Renal cortex interstitium (tissue), 11 donors: ENCODE data around the gene RXRA. TPM values are rescaled to one million over a fixed set of nuclear protein-coding genes. Genes with fewer than 3 reads are reported as not detected.
"Not testable (repeated sequence)": the region's sequence is repeated elsewhere in the genome, so short reads cannot be mapped to it uniquely, and the experiment has no call there.

Source experiments
- DNase-seq, 11 donors: peaks; one replicate each; pipeline ENCODE4 v3.0.0-alpha.2; 2013; ENCODE audit warnings: low read depth in 9 of 11, low spot score in 4 of 11; ENCODE audit errors: extremely low read depth in 1 of 11
- polyA plus RNA-seq, 3 donors: library from polyadenylated mRNA; unstranded; fragments of 120-200 nt; gene quantifications; one replicate each; pipeline ENCODE4 v1.2.1, GENCODE V29; 2013; ENCODE audit not compliant: insufficient read length in 3 of 3

The RXRA gene
- polyA plus RNA-seq, 3 donors, result 33.5 to 51.7 (median 44.8) TPM

DNA sequence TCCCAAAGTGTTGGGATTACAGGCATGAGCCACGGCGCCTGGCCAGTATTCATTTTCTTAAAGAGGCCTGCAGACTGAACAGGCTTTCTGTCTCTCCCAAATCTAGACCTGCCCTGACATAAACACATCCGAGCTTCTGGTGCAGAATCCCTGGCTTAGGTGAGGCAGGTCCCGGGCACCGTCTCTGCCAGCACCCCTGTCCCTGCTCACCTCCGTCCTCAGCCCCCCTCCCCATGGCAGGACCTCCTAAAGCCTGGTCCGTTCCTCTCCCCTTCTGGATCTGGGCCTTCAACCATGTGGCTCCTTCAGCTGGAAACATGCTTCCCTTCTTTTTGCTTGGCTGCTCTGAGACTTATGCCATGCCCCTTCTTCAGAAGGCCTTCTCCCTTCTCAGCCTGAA is 22.7 kb upstream of the RXRA start:
- no peak for DNase-seq

DNA sequence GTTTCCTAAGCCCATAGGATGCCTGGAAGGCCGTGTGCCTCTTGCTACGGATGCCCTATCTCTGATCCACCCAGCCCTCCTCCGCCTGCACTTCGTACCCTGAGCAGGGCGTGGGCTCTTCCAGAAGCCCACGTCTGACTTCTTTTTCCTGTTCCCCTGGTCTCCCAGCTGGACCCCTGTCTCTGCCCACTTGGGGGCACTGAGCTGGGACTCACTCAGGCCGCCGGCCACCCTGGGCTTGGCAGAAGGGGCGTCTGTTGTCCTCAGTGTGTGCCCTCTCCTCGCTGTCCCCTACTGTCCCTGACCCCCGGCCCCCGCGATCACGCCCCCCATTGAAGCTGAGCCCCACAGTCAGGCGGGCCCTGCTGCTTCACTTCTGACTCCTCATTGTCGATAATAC is 22.0 kb upstream of the RXRA start:
- no peak for DNase-seq

DNA sequence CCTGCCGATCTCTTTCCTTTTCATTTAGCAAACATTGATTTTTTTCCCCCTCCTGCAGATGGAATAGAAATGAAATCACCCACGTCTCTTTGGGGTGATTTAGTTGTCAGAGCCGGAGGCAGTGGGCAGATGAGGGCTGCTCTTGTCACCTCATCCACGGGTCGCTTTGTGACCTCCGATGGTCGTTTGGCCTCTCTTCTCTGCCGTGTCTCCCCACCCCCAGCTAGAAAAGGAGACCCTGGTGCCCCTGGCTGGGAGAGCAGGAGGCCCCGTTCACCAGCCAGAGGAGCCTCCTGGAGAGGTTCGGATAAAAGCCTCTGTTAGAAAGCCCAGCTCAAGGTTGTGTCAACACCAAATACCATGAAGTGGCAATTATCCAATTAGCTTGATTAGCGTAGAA is 21.6 kb upstream of the RXRA start:
- DNase-seq, result no peak

DNA sequence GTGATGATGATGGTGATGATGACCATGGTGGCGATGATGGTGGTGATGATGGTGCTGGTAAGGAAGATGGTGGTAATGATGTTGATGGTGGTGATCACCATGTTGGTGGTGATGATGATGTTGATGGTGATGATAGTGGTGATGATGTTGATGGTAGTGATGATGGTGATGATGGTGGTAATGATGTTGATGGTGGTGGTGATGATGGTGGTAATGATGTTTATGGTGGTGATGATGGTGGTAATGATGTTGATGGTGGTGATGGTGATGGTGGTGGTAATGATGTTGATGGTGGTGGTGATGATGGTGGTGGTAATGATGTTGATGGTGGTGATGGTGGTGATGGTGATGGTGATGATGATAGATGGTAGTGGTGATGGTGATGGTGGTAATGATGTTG is 20.7 kb upstream of the RXRA start:
- no peak for DNase-seq

DNA sequence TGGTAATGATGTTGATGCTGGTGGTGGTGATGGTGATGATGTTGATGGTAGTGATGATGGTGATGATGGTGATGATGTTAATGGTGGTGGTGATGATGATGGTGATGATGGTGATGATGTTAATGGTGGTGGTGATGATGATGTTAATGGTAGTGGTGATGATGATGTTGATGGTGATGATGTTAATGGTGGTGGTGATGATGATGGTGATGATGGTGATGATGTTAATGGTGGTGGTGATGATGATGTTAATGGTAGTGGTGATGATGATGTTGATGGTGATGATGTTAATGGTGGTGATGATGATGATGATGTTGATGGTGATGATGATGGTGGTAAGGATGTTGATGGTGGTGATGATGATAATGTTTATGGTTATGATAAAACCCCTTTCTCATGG is 20.2 kb upstream of the RXRA start:
- DNase-seq, result not testable (repeated sequence)

DNA sequence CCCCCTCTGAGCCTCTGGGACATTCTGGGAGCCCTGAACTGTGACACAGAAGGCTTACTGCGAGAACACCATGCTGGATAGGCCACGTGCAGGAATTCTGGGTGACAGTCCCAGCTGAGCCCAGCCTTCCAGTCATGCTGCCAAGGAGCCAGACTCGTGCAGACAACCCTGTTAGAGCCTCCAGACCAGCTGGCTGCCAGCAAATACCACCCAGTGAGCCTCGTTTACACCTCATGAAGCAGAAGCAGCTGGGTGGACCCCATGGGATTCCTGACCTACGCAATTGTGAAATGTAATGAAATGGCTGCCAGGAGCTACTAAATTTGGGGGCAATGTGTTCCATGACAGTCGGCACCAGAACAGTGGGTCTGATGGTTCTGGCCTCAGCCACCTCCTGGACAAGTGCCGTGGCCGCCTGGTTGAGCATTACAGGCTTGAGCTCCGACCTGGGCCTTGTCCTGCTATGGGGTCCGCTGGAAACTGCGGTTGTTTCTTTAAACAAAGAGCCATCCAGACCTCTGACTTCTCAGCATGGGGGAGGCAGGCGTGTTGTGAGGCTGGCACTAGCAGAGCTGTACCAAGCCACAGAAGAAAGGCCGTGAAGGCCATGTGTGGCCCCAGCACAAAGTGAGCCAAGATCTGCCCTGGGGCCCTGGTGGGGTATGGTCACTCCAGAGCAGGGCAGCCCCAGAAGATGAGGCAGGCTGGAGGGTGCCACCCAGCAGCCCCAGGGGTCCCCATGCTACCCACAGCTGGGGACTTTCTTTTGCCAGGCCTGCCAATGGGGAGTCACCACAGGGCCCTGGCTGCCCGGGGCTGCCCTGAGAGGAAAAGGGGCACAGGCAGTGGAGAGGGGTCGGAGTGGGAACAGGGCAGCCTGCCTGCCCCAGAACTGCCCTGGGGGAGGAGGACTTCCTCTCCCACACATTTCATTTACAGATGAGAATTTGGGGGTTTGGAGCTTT is 19.3 kb upstream of the RXRA start:
- DNase-seq, result no peak

DNA sequence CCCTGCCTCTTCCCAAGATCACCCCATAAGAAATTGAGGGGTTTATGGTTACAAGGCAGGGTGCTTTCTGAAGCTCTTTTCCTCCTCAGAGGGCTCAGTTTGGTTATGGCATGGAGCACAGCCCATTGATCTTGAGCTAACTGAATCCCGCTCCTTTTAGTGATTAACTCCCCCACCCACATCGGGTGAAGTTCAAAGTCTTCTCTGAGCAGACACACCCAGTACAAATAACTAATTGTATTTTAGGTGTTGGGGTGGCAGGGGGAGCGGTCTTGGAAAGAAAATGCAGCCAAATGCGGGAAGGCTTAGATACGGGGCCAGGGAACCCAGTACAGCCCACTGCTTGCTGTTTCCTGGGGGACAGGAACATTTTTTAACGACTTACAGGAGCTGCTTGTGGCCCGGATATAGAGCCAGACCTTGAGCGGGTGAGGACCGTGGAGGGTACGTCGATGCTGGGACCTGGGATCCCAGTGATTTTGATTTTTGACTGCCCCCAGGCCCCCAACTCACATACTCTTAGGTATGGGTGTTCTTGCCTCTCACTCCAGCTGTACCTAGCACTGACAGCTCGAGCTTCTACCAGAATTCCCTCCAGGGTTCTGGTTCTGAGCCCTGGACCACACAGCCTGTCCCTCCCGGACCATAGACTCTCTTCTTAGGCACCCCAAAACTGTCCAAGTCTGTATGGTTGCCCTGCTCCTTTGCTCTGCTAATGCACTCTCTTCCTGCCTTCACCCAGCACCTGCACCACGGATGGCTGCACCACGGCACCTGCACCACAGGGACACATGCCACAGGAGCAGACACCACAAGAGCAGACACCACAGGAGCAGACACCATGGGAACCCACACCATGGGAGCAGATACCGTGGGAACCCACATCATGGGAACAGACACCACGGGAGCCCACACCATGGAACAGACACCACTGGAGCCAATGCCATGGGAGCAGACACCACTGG is 18.3 kb upstream of the RXRA start:
- DNase-seq, result no peak

DNA sequence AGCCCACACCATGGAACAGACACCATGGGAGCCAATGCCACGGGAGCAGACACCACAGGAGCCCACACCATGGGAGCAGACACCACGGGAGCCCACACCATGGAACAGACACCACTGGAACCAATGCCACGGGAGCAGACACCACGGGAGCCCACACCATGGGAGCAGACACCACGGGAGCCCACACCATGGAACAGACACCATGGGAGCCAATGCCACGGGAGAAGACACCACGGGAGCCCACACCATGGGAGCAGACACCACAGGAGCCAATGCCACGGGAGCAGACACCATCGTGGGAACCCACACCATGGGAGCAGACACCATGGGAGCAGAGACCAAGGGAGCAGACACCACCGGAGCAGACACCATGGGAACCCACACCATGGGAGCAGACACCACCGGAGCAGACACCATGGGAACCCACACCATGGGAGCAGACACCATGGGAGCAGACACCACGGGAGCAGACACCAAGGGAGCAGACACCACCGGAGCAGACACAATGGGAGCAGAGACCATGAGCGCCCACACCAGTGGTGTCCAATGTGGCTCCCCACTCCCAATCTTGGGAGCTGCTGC is 17.5 kb upstream of the RXRA start:
- DNase-seq, result not testable (repeated sequence)

DNA sequence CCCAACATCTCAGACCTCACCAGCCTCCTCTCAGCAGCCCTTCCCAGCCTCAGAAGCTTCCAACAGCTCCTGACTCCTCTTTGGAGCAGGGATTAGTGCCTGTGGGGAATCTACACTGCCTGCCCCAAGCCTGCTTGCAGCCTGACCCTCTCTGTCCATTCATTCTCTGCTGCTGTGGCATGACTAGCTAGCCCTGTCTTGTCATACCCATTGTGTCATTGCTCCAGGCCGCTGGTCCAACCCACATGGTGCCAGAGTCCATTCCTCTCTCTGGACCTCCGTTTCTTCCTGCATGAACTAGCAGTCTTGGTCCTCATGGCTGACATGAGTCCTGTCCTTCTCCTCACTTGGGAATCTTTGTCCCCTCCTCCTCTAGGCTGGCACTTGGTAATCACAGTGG is 12.8 kb upstream of the RXRA start:
- DNase-seq, result no peak

DNA sequence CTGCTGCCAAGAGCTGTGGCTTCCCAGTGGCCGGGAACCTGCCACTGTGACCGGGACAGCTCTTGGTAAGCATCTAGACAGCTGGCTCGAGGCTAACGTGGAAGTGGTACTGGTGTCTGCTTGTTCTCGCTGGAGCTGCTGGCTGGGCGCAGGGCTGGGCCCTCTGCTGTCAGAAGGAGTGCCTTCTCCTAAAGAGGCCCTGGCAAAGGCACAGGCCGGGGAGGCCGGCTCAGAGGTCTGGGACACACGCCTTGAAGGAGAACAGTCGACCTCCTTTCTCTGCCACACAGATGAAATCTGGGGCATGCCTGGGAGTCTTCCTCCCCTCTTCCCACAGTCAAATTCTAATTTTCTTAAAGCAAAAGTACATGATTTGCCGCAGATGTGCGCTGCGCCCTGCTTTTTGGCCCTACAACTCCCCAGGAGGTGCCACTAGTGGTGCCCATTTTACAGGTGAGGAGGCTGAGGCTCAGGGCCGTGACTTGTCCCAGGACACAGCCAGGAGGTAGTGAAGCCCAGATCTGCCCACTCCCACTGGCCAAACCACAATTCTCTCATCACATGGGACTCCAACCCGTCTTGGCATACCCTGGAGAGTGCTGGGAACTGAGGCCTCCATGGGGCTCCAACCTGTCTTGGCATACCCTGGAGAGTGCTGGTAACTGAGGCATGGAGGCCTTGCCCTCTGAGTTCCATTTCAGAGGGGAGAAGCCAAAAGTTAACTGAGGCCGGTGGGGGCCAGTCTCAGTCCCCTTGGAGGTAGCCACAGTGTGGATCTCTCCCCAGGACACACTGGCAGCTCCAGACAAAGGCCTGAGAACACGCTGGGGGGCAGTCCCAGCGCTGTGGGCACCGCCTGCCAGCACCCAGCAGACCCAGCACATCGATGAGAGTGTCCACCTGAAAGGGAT is 12.0 kb upstream of the RXRA start:
- DNase-seq, result no peak

DNA sequence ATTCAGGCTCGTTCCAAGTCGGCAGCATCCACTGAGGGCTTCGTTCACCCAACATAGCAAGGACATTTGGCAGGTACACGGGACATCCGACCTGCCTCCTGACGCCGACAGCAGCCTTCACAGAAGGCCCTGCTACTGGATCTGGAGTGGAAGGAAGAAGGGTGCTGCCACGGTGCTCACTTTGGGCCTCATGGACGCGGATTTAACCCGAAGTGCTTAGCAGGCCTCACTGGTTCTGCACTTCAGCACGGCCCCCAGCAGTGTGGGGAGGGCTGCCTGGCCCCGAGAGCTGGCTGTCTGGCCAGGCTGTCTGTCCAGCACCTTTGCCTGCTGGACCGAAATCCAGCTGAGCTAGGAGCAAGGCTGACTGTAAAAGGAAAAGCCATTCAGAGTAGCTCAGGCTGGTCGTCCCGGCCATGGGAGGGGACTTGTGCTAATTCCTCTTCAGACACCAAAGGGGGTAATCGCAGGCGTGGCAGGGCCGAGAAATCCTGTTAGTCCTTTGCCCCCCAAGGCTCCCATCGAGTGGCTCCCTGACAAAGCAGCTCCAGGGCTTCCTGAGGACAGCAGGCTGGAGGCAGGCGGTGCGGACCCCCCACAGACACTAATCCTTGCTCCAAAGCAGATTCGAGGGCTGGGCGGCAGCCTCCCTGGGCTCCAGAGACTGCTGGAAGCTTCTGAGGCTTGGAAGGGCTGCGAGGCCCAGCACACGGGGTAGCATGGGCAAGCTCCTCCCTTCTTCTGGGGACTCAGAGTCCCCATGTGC is 11.1 kb upstream of the RXRA start:
- no peak for DNase-seq

DNA sequence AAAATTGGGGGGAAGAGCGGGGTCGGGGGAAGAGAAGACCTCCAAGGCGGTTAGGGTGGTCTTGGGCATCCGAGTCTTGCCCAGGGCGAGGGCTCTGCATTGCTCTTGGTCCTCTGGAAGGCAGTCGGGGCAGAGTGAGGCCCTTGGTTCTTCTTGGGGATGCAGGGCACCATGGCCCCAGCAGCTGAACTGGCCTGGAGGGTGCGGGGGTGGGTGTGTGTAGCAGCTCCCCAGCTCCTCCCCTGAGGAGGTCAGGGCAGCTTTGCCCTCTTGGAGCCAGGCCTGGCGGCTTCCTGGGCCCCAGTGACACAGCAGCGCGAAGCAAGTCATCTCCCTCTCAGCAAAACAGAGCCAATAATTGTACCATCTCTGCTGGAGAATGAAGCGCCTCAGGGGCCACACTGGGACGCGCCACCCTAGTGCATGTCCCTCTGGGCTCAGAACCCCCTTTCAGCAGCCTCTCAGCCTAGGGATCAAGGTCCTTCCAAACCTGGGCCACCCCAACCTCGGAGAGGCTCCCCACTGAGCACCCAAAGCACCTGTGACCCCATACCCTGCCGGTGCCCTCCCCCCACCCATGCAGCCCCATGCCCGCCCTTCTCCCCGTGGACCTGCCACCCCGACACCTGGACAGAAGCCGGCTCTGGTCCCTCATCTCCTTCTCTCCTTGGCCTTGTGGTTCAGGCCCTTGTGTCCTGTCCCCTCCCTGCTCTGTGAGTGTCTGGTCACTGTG is 10.4 kb upstream of the RXRA start:
- no peak for DNase-seq

DNA sequence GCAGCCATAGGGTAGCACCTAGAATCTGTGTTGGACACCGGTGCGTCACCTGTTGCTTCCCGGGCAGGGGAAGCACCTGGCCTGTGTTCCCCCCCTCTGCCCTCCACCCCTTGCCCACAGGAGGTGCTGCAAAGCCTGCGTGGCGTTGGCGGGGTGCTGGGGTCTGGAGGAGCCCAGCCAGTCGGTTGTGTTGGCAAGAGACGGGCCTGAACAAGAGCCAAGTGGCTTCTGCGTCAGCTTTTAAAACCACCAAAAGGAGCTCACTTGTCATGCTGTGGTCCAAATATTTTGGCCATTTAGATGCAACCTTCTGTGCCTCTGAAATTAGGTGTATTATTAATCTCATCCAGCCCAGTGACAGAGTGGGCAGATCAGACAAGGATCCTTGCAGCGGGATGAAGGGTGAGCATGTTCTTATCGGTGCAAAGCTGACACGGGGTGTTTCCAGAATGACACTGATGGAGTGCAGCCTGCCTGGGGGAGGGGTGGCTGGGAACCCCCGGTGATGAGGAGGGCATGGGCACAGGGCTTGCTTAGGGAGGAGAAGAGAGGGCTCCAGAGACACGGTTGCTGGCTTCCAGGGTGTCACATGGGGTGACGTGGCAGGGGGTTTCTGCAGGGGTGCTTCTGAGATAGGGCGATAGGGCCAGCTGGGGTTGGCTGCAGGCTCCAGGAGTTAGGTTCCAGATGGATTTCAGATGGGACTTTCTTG is 9.7 kb upstream of the RXRA start:
- no peak for DNase-seq

DNA sequence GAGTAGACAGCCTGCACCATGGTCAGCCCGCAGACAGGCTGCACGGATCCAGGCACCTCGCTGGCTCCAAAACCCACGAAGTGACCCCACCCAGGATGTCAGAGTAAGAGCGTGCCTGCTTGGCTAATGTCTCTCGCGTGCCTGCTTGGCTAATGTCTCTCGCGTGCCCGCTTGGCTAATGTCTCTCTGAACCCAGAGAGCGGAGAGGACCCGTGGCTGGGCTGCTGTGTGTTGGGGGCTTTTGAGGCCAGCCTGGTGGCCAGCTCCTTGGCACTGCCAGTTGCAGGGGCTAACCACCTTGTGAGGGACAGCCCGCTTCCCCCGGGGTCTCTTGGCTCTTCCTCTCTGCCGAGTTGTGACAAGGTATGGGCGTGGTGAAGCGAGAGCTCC is 8.9 kb upstream of the RXRA start:
- no peak for DNase-seq

DNA sequence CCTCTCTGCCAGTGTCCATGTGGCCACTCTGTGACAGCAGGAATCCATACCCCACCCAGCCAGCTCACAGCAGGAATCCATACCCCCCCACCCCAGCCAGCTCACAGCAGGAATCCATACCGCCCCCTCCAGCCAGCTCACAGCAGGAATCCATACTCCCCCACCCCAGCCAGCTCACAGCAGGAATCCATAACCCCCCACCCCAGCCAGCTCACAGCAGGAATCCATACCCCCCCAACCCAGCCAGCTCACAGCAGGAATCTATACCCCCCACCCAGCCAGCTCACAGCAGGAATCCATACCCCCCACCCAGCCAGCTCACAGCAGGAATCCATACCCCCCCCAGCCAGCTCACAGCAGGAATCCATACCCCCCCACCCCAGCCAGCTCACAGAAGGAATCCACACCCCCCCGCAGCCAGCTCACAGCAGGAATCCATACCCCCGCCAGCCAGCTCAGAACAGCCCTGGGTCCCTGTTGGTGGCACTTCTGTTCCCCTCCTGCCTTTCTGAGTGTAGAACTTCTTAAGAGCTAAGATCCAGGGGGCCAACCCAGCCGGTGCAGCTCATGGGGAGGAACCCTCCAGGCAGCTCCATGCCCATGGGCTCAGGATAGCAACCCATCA is 8.4 kb upstream of the RXRA start:
- DNase-seq, result no peak

DNA sequence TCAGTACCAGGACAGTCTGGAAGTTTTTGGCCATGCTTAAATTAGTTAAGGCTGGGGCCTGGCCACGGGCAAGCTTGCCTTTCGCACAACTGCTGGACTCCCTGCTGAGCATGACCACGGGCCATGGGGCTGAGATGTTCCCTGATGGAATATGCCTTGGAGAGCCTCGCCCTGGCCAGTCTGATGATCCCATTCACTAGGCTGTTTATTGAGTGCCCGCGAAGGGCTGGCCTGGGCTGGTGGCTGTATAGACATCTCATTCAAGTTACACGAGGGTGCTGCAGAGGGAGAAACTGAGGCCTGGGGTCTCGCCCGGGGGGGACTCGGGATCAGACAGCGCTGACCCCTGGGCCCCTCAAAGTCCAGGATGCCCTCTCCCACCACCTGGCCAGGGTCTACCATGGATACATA is 7.8 kb upstream of the RXRA start:
- DNase-seq, result no peak
